IMR-90 (cell line): ENCODE data around the gene C5AR2. TPM values are rescaled to one million over a fixed set of nuclear protein-coding genes. Genes with fewer than 3 reads are reported as not detected.

ENCODE experiments used
- ATAC-seq: fragments of 200-7000 bp; cut with Tn5 transposase; 2 replicates; pipeline ENCODE4 v1.9.1; 2020; ENCODE audit warnings: low read depth, mild to moderate bottlenecking, moderate library complexity
- BruUV-seq: library from RNA; stranded (reverse); fragments of 400-500 nt; replicated peaks from 2 replicates; lab custom pipeline; 2021; lab: Mats Ljungman, UMichigan
- CTCF ChIA-PET: fragments of 300-600 bp; formaldehyde crosslinking; extraction: SDS; loops from one replicate; lab custom pipeline; 2021; ENCODE audit warnings: antibody characterized with exemption; lab: Yijun Ruan, JAX
- POLR2A ChIA-PET: fragments of 300-600 bp; sonication (Branson Sonifier 250); formaldehyde crosslinking; loops from one replicate; lab custom pipeline; 2022; ENCODE audit warnings: antibody characterized with exemption; ENCODE audit not compliant: unreplicated experiment; lab: Charles Lee
- DNase-seq: peaks from one replicate; pipeline ENCODE4 v3.0.0; 2013
- H2AFZ ChIP-seq: replicated peaks from 2 replicates; pipeline ENCODE3; 2013; ENCODE audit warnings: low read length, mild to moderate bottlenecking; ENCODE audit not compliant: poor library complexity
- H2AK5ac ChIP-seq: 2 replicates; pipeline ENCODE4 v1.6.1; 2013; ENCODE audit warnings: low read depth, low read length, inconsistent platforms
- H2AK9ac ChIP-seq: replicated peaks from 2 replicates; pipeline ENCODE3; 2013; ENCODE audit warnings: mild to moderate bottlenecking, low read depth, low read length, moderate library complexity; ENCODE audit not compliant: poor library complexity
- H2BK120ac ChIP-seq: 2 replicates; pipeline ENCODE4 v1.6.1; 2013; ENCODE audit warnings: low read depth, low read length, inconsistent platforms
- H2BK15ac ChIP-seq: 3 replicates; pipeline ENCODE4 v1.6.1; 2013; ENCODE audit warnings: low read depth, low read length, inconsistent platforms
- H2BK20ac ChIP-seq: 2 replicates; pipeline ENCODE4 v1.6.1; 2013; ENCODE audit warnings: low read depth, mild to moderate bottlenecking, inconsistent platforms, low read length, moderate library complexity
- H2BK5ac ChIP-seq: 2 replicates; pipeline ENCODE4 v1.6.1; 2013; ENCODE audit warnings: mild to moderate bottlenecking, low read depth, low read length, inconsistent platforms; ENCODE audit not compliant: poor library complexity, severe bottlenecking
- H3K14ac ChIP-seq: replicated peaks from 2 replicates; pipeline ENCODE4 v1.6.1; 2013; ENCODE audit warnings: low read depth, low read length, inconsistent platforms
- H3K18ac ChIP-seq: 2 replicates; pipeline ENCODE4 v1.6.1; 2013; ENCODE audit warnings: low read depth, low read length, control low read depth
- H3K23ac ChIP-seq: 2 replicates; pipeline ENCODE4 v1.6.1; 2013; ENCODE audit warnings: low read depth, low read length, inconsistent platforms
- H3K27ac ChIP-seq: 2 replicates; pipeline ENCODE4 v1.5.1; 2013; ENCODE audit warnings: mild to moderate bottlenecking, control low read depth, low read length; ENCODE audit not compliant: insufficient read depth
- H3K27me3 ChIP-seq: 2 replicates; pipeline ENCODE4 v1.6.1; 2013; ENCODE audit warnings: low read length; ENCODE audit not compliant: control insufficient read depth, insufficient read depth
- H3K36me3 ChIP-seq: 2 replicates; pipeline ENCODE4 v1.6.1; 2013; ENCODE audit warnings: low read length, mixed read lengths; ENCODE audit not compliant: control insufficient read depth, insufficient read depth
- H3K4ac ChIP-seq: 2 replicates; pipeline ENCODE4 v1.6.1; 2013; ENCODE audit warnings: low read depth, low read length, inconsistent platforms
- H3K4me1 ChIP-seq: 2 replicates; pipeline ENCODE4 v1.6.1; 2013; ENCODE audit warnings: low read length, mixed read lengths; ENCODE audit not compliant: control insufficient read depth, insufficient read depth
- H3K4me2 ChIP-seq: 2 replicates; pipeline ENCODE4 v1.6.1; 2013; ENCODE audit warnings: low read depth, mild to moderate bottlenecking, control low read depth, low read length, moderate library complexity
- H3K4me3 ChIP-seq: 2 replicates; pipeline ENCODE4 v1.5.1; 2013; ENCODE audit warnings: low read depth, mild to moderate bottlenecking, control low read depth, low read length, moderate library complexity; ENCODE audit not compliant: insufficient read depth
- H3K56ac ChIP-seq: 2 replicates; pipeline ENCODE4 v1.6.1; 2013; ENCODE audit warnings: low read length, inconsistent platforms; ENCODE audit not compliant: insufficient read depth; ENCODE audit errors: extremely low read depth
- H3K79me1 ChIP-seq, 2 experiments: 2 replicates each; pipeline ENCODE4 v1.6.1; 2013; ENCODE audit warnings: low read length in 2 of 2, inconsistent platforms in 1 of 2, low read depth in 1 of 2
- H3K9ac ChIP-seq: 2 replicates; pipeline ENCODE4 v1.6.1; 2013; ENCODE audit warnings: low read depth, low read length, control low read depth
- H3K9me1 ChIP-seq: 2 replicates; pipeline ENCODE4 v1.6.1; 2013; ENCODE audit warnings: low read length, inconsistent platforms; ENCODE audit not compliant: insufficient read depth
- H3K9me3 ChIP-seq: 2 replicates; pipeline ENCODE4 v1.6.1; 2013; ENCODE audit warnings: low read length; ENCODE audit not compliant: control insufficient read depth, insufficient read depth
- H4K20me1 ChIP-seq: 2 replicates; pipeline ENCODE4 v1.6.1; 2013; ENCODE audit warnings: low read length, inconsistent platforms; ENCODE audit not compliant: insufficient read depth
- H4K5ac ChIP-seq: 2 replicates; pipeline ENCODE4 v1.6.1; 2013; ENCODE audit warnings: mild to moderate bottlenecking, low read depth, low read length, control low read depth
- H4K8ac ChIP-seq, 2 experiments: 2 replicates each; pipeline ENCODE4 v1.6.1; 2013; ENCODE audit warnings: low read depth in 2 of 2, low read length in 2 of 2, control low read depth in 1 of 2, inconsistent platforms in 1 of 2
- H4K91ac ChIP-seq: 2 replicates; pipeline ENCODE4 v1.6.1; 2013; ENCODE audit warnings: low read depth, low read length, inconsistent platforms; ENCODE audit not compliant: insufficient read depth
- BHLHE40 ChIP-seq: fragments of 150-350 bp; IDR thresholded peaks from 2 replicates; pipeline ENCODE4 v1.6.1; 2016; ENCODE audit warnings: mild to moderate bottlenecking, low read depth, low read length
- CEBPB ChIP-seq: IDR thresholded peaks from 2 replicates; pipeline ENCODE4 v1.6.1; 2012; ENCODE audit warnings: low read depth, low read length, improper control_type of control experiment
- CHD1 ChIP-seq: IDR thresholded peaks from 2 replicates; pipeline ENCODE4 v1.6.1; 2012; ENCODE audit warnings: low read depth, low read length, improper control_type of control experiment
- CTCF ChIP-seq: conservative IDR thresholded peaks from 2 replicates; pipeline ENCODE4 v1.5.1; 2012; ENCODE audit warnings: mild to moderate bottlenecking, low read depth, low read length, improper control_type of control experiment
- FOS ChIP-seq: fragments of 150-350 bp; IDR thresholded peaks from 2 replicates; pipeline ENCODE4 v1.6.1; 2016; ENCODE audit warnings: low read depth, low read length
- MAFK ChIP-seq: IDR thresholded peaks from 2 replicates; pipeline ENCODE4 v1.6.1; 2012; ENCODE audit warnings: low read depth, low read length, improper control_type of control experiment
- MAZ ChIP-seq: IDR thresholded peaks from 2 replicates; pipeline ENCODE4 v1.6.1; 2012; ENCODE audit warnings: low read depth, mild to moderate bottlenecking, low read length, improper control_type of control experiment, moderate library complexity, borderline replicate concordance
- MXI1 ChIP-seq: IDR thresholded peaks from 2 replicates; pipeline ENCODE4 v1.6.1; 2012; ENCODE audit warnings: low read depth, mild to moderate bottlenecking, low read length, moderate library complexity, borderline replicate concordance
- NFE2L2 ChIP-seq: fragments of 150-350 bp; IDR thresholded peaks from 2 replicates; pipeline ENCODE4 v1.6.1; 2016; ENCODE audit warnings: low read depth, mild to moderate bottlenecking, low read length
- POLR2A ChIP-seq: IDR thresholded peaks from 2 replicates; pipeline ENCODE4 v1.6.1; 2012; ENCODE audit warnings: mild to moderate bottlenecking, low read depth, low read length
- RAD21 ChIP-seq: IDR thresholded peaks from 2 replicates; pipeline ENCODE4 v1.6.1; 2012; ENCODE audit warnings: low read length, improper control_type of control experiment
- RCOR1 ChIP-seq: IDR thresholded peaks from 2 replicates; pipeline ENCODE4 v1.6.1; 2012; ENCODE audit warnings: mild to moderate bottlenecking, low read length, improper control_type of control experiment; ENCODE audit not compliant: insufficient replicate concordance
- RFX5 ChIP-seq: IDR thresholded peaks from 2 replicates; pipeline ENCODE4 v1.8.0; 2012; ENCODE audit warnings: low read depth, mild to moderate bottlenecking, low read length, moderate library complexity
- SMC3 ChIP-seq: fragments of 150-350 bp; IDR thresholded peaks from 2 replicates; pipeline ENCODE4 v1.6.1; 2016; ENCODE audit warnings: low read depth, mild to moderate bottlenecking, antibody characterized with exemption, low read length, moderate library complexity
- WGBS, 2 experiments: methylation state at CpG; one replicate each; pipeline versions ENCODE4 v1.1.5 to v1.1.7; 2013; ENCODE audit warnings: missing lambda C conversion rate in 2 of 2; ENCODE audit not compliant: insufficient read length in 1 of 2; ENCODE audit errors: extremely low coverage in 2 of 2; 5-methylcytosine and 5-hydroxymethylcytosine counted together
- dilution Hi-C: fragments of 300-500 bp; cut with HindIII; formaldehyde crosslinking; loops from one replicate; pipeline ENCODE4 v1.14.3; 2018; ENCODE audit warnings: low sequenced_read_pairs; ENCODE audit not compliant: unreplicated experiment
- in situ Hi-C: fragments of 300-500 bp; cut with MboI; formaldehyde crosslinking; loops from 3 replicates; pipeline ENCODE4 v1.14.3; 2019; ENCODE audit warnings: low sequenced_read_pairs, inconsistent platforms, mixed read lengths
- intact Hi-C: fragments of 100-400 bp; cut with micrococcal nuclease; formaldehyde crosslinking; loops from 2 replicates; pipeline ENCODE4 v1.10.0; 2022
- polyA plus RNA-seq, 3 experiments: library from polyadenylated mRNA; depleted of rRNA; stranded (reverse); fragments of >200 nt; gene quantifications; 2 replicates each; pipeline ENCODE4 v1.2.3, GENCODE V29; 2012; ENCODE audit warnings: low replicate concordance in 1 of 3
- total RNA-seq: library from RNA; depleted of rRNA; stranded (reverse); fragments of >200 nt; gene quantifications from 2 replicates; pipeline ENCODE4 v1.2.3, GENCODE V29; 2012
- TF ChIP-seq, protein P1 (sequence below): fragments of 150-350 bp; IDR thresholded peaks from 2 replicates; pipeline ENCODE4 v1.6.1; 2016; ENCODE audit warnings: low read depth, mild to moderate bottlenecking, low read length, moderate library complexity, borderline replicate concordance
- TF ChIP-seq, protein P2 (sequence below): fragments of 150-350 bp; IDR thresholded peaks from 2 replicates; pipeline ENCODE4 v1.6.1; 2017; ENCODE audit warnings: mild to moderate bottlenecking, antibody characterized with exemption, low read length, low read depth

The C5AR2 gene
- total and polyA plus RNA-seq, 2 of the 4 experiments (the other 2 are of a cell fraction) = not detected

DNA sequence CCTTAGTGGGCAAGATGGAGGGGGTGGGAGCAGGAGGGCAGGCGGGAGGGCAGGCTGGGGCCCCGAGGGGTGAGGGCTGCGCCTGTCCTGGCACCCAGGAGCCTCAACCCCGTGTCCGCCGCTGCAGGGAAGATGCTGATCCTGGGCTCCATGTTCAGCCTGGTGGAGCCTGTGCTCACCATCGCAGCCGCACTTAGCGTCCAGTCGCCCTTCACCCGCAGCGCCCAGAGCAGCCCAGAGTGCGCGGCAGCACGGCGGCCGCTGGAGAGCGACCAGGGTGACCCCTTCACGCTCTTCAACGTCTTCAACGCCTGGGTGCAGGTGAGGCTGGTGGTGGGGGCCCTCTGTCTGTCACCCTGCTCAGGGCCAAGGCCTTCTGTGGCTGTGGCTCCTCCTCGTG, 40.6 kb downstream of the C5AR2 start:
- Histone ChIP-seq H4K5ac (no peak overlapping the region), H2BK5ac (no peak overlapping the region), H2AFZ (no peak overlapping the region), H2BK15ac (no peak overlapping the region), H3K27me3 (no peaks in the 10 kb centered on the region), H2AK5ac (no peak overlapping the region), H3K4me3 (no peak overlapping the region), H3K9me1 (peaks cover 9% of the 10 kb centered on the region), H3K23ac (no peak overlapping the region), H2AK9ac (no peak overlapping the region), H3K9me3 (no peaks in the 10 kb centered on the region), H4K8ac (no peak overlapping the region), H3K4me2 (no peak overlapping the region), H3K14ac (no peak overlapping the region), H3K79me1 (peaks cover 7 to 22% of the 10 kb centered on the region in 2 experiments; a peak in 3 of 4 replicates), H3K4ac (no peak overlapping the region), H4K20me1 (peaks cover 13% of the 10 kb centered on the region; the same call in 1 of the 2 replicates), H4K91ac (no peak overlapping the region), H3K56ac (no peak overlapping the region), H3K27ac (no peak overlapping the region), H2BK120ac (no peak overlapping the region), H2BK20ac (no peak overlapping the region), H3K18ac (no peak overlapping the region), H3K9ac (no peak overlapping the region), H3K36me3 (peaks cover 65% of the 10 kb centered on the region), H3K4me1 (peaks cover 6% of the 10 kb centered on the region)
- POLR2A ChIA-PET = no interaction called here
- no peak for TF ChIP-seq POLR2A
- no peak for TF ChIP-seq CTCF
- TF ChIP-seq BHLHE40 = no peak
- TF ChIP-seq CEBPB = no peak
- TF ChIP-seq RCOR1 = no peak
- TF ChIP-seq MAZ = no peak
- no peak for TF ChIP-seq FOS
- TF ChIP-seq, protein P1, sequence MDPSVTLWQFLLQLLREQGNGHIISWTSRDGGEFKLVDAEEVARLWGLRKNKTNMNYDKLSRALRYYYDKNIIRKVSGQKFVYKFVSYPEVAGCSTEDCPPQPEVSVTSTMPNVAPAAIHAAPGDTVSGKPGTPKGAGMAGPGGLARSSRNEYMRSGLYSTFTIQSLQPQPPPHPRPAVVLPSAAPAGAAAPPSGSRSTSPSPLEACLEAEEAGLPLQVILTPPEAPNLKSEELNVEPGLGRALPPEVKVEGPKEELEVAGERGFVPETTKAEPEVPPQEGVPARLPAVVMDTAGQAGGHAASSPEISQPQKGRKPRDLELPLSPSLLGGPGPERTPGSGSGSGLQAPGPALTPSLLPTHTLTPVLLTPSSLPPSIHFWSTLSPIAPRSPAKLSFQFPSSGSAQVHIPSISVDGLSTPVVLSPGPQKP = no peak
- no peak for TF ChIP-seq SMC3
- no peak for TF ChIP-seq RAD21
- TF ChIP-seq NFE2L2 = no peak
- no peak for TF ChIP-seq MAFK
- TF ChIP-seq MXI1 = no peak
- no peak for TF ChIP-seq CHD1
- TF ChIP-seq, protein P2, sequence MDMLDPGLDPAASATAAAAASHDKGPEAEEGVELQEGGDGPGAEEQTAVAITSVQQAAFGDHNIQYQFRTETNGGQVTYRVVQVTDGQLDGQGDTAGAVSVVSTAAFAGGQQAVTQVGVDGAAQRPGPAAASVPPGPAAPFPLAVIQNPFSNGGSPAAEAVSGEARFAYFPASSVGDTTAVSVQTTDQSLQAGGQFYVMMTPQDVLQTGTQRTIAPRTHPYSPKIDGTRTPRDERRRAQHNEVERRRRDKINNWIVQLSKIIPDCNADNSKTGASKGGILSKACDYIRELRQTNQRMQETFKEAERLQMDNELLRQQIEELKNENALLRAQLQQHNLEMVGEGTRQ = no peak
- TF ChIP-seq RFX5 = no peak
- ATAC-seq (no peak), DNase-seq (no peak)
- CTCF ChIA-PET = no interaction called here
- intact Hi-C loops (no loop called here), in situ Hi-C loops (no loop called here), dilution Hi-C loops (no loop called here)
- BruUV-seq = no TSS peak
- WGBS, 2 experiments = 96% methylated on average over 5 of the region's 22 CpGs; no CpG with 5 or more reads in 1 of the 2 experiments
